Left hindlimb (tissue), 1 donor: ENCODE results near the gene GABPB2.
"Not testable (repeated sequence)": the region's sequence is repeated elsewhere in the genome, so short reads cannot be mapped to it uniquely, and the experiment has no call there.

Experiments
- DNase-seq: peaks from one replicate; pipeline ENCODE4 v3.0.0-alpha.2; 2018

GABPB2 gene

GRCh38 chr1:151060007-151060656, 10.4 kb upstream of the GABPB2 start, which contains the start of gene MLLT11:
Gene MLLT11, plus strand, starts transcription at chr1:151060397. Its CDS starts 6,828 bp downstream, at chr1:151067225.
- peak; percentile 83 for DNase-seq

- DNase-seq, result no peak
Observed at GRCh38 chr1:151060657-151061421, 9.7 kb upstream of the GABPB2 start.

DNA sequence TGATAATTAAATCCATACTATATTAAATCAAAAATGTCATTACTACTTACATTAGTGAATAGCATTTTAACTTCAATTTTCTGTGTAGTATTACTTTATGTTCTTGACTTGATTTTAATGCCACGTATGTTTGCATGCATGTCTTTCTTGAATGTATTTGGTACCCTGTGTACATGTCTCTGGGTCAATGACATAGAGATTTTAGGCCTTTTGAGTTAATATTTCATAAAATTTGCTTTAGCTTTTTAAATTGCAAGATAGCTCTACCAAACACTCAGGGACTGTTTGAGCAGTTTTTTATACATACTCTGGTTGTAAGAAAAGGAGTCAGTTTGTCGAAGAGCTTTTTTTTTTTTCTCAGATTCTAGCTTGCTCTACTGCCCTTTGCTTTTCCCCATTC, 8.9 kb upstream of the GABPB2 start:
- DNase-seq, result no peak

GRCh38 chr1:151062741-151063371, 7.7 kb upstream of the GABPB2 start:
- no peak for DNase-seq

DNA sequence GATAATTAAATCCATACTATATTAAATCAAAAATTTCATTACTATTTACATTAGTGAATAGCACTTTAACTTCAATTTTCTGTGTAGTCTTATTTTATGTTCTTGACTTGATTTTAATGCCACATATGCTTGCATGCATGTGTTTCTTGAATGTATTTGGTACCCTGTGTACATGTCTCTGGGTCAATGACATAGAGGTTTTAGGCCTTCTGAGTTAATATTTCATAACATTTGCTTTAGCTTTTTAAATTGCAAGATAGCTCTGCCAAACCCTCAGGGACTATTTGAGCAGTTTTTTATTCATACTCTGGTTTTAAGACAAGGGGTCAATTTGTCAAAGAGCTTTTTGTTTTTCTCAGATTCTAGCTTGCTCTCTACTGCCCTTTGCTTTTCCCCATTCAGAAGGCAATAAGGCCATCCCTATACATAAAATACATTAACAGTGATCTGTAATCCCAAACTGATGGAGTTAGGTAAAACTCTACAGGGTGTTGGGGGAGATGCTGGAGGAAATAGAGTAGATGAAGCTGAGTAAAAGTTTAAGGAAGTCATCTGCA, 5.4 kb upstream of the GABPB2 start:
- DNase-seq, result no peak

DNA sequence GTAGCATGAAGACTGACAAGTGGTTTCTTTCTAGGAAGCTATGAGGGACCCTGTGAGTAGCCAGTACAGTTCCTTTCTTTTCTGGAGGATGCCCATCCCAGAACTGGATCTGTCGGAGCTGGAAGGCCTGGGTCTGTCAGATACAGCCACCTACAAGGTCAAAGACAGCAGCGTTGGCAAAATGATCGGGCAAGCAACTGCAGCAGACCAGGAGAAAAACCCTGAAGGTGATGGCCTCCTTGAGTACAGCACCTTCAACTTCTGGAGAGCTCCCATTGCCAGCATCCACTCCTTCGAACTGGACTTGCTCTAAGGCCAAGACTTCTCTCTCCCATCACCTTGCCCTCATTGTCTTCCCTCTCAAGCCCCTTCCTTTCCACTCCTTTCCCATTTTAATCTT, 3.4 kb upstream of the GABPB2 start:
- DNase-seq, result no peak

DNA sequence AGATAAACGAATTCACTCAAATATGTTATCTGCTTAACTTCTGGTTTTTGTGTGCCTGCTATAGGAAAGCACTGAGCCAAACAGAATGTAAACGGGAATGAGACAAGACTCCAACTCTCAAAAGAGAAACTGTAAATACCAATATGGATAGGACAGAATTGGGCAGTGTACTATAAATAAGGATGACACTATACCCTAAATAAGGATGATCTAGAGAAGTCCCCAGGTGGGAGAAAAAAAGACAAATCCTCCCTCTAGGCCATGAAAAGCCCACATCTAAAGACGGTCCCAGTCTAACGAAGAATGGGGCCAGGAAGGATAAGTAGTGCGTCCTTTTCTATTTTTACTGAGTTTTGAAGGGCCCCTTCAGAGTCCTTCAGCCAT, 1.5 kb upstream of the GABPB2 start:
- DNase-seq, result no peak

DNA sequence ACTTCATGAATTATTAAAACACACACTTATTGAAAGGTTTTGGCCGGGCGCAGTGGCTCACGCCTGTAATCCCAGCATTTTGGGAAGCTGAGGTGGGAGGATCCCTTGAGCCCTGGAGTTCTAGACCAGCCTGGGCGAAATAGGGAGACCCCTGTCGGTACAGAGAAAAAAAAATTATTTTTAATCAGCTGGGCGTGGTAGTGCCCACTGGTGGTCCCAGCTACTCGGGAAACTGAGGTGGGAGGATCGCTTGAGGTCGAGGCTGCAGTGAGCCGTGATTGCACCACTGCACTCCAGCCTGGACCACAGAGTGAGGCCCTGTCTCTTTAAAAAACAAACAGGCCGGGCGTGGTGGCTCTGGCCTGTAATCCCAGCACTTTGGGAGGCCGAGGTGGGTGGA, 1.7 kb downstream of the GABPB2 start:
- DNase-seq, result no peak

DNA sequence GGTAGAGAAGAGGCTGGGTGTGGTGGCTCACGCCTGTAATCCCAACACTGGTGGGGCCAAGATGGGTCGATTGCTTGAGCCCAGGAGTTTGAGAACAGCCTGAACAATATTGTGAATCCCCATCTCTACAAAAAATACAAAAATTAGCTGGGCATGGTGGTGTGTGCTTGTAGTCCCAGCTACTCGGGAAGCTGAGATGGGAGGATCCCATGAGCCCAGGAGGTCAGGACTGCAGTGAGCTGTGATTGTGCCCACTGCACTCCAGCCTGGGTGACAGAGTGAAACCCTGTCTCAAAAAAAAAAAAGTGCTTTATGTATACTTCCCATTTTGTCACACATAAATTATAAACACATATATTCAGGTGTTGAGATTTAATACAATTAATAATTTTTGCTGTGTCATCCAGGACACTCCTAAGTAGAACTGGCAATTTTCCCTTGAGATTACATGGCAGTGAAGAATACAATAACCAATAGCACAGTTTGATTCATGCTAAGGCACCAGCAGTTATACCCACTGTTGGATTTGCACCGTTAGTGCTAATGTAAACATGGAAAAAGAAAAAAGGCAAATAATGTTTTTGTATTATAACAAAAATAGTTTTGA, 15.5 kb downstream of the GABPB2 start:
- DNase-seq, result no peak

- DNase-seq, result not testable (repeated sequence)
Observed at GRCh38 chr1:151097426-151097825, 26.9 kb downstream of the GABPB2 start.

DNA sequence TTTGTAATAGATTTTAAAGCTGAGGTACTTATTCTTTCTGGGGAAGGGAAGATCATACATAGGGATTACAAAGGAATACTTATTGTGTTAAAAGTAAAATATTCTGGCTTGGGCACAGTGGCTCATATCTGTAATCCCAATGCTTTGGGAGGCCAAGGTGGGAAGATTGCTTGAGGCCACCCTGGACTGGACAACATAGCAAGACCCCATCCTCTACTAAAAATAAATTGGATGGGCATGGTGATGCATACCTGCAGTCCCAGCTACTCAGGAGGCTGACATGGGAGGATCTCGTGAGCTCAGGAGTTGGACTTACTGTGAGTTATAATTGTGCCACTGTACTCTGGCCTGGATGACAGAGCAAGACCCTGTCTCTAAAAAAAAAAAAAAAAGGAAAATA, 27.6 kb downstream of the GABPB2 start:
- no peak for DNase-seq

GRCh38 chr1:151104630-151105029, 34.1 kb downstream of the GABPB2 start:
- DNase-seq, result no peak

- DNase-seq, result no peak
Observed at GRCh38 chr1:151106894-151107293, 36.3 kb downstream of the GABPB2 start.

GRCh38 chr1:151108331-151108730, 37.8 kb downstream of the GABPB2 start:
- no peak for DNase-seq

GRCh38 chr1:151113877-151114276, 43.3 kb downstream of the GABPB2 start:
- DNase-seq, result no peak

DNA sequence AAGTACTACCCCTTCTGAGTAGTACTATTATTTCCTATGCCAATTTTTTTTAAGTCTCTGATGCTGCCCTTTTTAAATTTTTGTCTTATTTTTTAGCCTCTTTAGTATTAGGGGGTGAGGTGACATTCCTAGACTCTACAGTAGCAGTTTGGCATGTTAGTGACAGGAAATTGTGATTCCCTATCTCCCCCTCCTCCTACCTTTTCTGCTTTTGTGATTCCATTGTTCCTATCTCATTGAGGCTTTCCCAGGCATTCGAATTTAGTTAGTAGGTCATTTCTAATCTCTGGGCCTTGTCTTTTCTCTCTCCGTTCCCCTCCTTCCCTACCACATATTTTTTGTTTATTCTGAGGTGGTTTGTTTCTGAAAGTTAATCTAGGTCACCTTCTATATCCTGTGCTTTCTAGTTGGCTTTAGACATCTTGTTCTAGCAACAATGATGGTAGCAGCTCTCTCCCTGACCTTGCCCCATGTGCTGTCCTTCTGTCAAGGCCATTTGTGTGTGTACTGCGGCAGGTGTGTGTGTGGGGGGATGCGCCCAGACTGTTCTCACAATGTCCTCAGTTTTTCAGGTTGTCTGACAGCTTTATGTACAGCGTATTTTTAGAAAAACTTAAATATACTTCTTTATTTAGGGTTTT, 54.3 kb downstream of the GABPB2 start:
- DNase-seq, result no peak

GRCh38 chr1:151128800-151129199, 58.2 kb downstream of the GABPB2 start:
- DNase-seq, result no peak

GRCh38 chr1:151130987-151131586, 60.5 kb downstream of the GABPB2 start:
- peak; percentile 93 for DNase-seq

DNA sequence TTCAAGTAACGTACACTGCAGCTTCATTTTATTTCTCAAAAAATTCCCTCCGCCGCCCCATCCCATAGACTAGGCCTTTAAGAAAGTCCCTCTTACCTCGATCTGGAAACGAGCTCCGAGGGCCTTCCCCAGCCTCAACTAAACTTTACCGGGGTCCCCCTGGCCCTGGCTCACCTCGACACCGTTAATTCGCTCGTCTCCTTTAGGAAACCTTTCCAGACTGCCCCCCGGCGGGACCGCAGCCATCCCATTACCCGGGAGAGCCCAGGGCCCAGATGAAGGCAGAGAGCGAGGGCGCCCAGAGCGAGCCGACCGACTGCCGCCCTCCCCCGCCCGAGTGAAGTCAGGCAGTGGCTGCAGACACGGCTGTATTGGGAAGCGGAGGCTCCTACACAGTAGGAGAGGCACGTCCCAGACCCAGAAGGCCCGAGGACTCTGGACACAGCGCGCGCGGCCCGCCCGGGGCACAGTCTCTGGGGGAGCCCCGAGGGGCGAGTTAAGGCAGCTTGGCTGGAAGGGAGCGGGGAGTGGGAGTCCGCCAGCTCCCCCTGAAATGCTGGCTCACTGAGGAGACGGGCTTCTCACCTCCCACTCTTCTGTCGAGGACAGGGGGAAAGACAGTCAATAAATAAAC, 61.3 kb downstream of the GABPB2 start:
- DNase-seq, result peak; percentile 67

- no peak for DNase-seq
Observed at GRCh38 chr1:151132335-151133017, 61.9 kb downstream of the GABPB2 start.
